HG03066 (cell line): ENCODE results near the gene CEP57L1.
"Not testable (repeated sequence)": the region's sequence is repeated elsewhere in the genome, so short reads cannot be mapped to it uniquely, and the experiment has no call there.

ENCODE experiments used
- ATAC-seq: cut with Tn5 transposase; IDR thresholded peaks from one replicate; pipeline ENCODE4 v1.9.1; 2021; ENCODE audit warnings: low read depth; ENCODE audit not compliant: unreplicated experiment

The CEP57L1 gene

DNA sequence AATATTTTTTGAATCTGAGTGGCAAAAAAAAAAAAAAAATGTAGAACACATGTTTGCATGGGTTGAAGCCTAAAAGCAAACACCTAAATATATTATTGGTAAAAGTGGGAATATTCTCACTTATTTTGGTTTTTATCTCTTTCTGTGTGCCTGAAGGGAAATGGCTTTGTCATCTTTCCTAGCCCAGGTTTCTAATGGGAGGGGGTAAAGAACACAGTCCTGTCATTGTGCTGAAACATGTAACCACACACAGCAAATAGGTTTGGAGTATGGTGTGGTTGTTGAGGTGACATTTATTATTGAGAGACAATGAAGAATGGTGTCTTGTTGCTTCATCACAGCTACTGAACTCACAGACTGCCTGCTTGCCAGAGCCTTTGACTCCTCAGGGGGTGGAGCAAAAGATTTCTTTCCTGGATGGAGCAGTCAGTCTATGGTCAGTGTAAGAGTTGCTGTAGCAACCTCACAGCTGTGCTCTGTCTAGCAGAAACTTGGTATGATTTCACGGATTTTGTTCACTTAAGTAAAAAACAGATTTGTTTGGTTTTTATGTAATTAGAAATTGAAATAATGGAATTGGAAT, 70.2 kb downstream of the CEP57L1 start:
- ATAC-seq, result no peak

DNA sequence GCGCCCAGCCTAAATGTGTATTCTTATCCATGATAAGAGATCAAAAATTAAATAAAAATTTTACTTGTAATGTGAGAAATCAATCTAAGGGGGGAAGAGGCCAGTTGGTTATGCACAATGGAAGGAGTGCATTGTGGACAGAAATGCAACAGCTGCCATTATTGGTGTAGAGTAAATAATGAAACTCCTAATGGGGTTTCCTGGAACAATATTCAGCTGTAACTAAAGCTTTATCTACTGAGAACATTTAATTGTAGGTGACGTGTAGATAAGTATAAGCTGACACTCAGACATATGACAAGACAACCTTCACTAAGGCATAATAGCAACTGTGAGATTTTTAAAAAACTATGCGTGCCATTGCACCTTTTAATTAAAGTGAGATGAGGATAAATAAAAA, 71.4 kb downstream of the CEP57L1 start:
- no peak for ATAC-seq

DNA sequence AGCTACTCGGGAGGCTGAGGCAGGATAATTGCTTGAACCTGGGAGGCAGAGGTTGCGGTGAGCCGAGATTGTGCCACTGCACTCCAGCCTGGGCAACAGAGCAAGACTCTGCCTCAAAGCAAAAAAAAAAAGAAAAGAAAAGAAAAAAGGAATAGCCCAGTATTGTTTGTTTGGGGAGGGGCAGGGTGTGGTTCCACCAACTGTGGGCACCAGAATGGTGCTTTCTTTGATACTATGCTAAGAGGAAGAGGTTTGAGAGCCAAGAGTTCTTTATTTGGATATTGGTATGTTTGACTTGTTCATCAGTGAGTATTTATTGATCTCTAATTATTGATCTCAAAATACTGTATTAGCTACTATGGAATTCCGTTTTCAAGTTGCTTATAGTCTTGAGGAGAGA, 72.3 kb downstream of the CEP57L1 start:
- ATAC-seq, result no peak

- ATAC-seq, result no peak
Measured at GRCh38 chr6:109170333-109170732, 75.0 kb downstream of the CEP57L1 start.

- no peak for ATAC-seq
Measured at GRCh38 chr6:109172101-109172746, 76.9 kb downstream of the CEP57L1 start.

DNA sequence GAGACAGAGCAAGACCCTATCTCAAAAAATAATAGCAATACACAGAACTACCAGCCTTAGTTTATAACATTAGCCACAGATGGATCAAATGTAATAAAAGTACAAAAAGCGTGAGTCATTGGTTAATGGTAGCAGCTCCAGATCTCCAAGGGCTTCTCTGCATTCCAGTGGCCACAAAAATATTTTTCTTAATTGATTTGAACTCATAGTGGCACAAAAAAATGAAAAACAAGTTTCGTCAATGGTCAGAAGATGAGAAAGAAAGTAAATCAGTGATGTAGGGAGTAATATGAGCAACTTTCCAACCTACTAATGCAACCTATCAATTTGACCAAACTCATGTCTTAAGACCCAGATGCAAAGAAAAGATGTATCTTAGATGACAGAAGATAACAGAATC, 79.6 kb downstream of the CEP57L1 start:
- ATAC-seq, result no peak

- no peak for ATAC-seq
Measured at GRCh38 chr6:109178921-109179320, 83.6 kb downstream of the CEP57L1 start.

GRCh38 chr6:109179507-109179906, 84.2 kb downstream of the CEP57L1 start:
- ATAC-seq, result no peak

GRCh38 chr6:109182578-109182977, 87.3 kb downstream of the CEP57L1 start:
- ATAC-seq, result no peak

DNA sequence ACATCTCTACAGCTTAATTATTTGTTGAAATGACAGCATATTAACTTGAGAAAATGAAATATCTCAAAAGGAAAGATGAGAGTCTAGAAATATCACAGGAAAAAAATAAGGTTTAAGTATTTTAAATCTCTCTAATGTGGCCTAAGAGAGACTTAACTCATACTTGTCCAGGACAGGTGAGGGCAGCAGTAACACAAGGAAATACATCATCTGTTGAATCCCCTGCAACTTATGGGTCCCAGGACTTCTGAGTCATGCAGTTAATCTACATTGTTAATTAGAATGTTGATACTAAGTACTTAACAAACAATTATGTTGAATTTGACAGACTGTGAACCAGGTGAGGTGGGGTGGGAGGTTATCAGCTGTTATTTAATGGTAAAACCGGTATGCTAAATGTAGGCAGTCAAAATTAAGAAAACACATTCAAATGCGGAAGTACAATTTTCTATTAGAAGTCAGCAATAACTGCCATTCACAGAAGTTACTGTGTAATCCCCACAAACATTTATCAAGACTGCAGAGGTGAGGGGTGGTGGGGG, 87.9 kb downstream of the CEP57L1 start:
- ATAC-seq, result no peak

GRCh38 chr6:109184638-109185037, 89.3 kb downstream of the CEP57L1 start:
- ATAC-seq, result no peak

- ATAC-seq, result no peak
Measured at GRCh38 chr6:109186012-109186411, 90.7 kb downstream of the CEP57L1 start.

DNA sequence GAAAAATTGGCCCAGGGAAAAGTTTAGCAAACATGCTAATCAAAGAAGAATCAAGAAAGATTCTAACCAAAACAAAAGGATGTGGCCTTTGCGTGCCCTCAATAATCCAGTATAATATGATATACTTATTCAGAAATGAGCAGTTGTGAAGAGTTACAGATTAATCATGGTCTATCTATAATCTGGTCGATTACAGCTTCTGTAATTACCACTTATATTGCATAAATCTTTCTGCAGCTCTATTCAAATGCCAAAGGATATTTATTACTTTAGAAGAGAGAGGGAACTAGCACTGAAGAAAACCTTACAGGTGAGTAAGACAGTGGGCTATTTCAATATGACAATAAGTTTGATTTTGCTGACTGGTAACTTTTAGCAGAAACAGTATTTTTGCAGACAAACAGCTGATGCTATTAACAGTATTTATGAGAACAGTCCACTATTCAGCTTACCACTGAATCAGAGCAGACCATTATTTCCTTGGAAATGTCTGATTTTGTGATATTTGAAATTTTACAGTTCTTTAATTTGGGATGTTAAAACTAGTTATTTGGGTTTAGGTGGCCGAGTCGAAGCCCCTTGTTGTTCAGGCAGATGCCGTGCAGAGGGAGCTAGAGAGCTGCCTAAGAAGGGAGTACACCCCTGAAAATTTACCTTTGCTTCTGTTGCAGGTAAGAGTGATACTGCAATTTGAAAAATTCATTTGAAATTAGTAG, 92.2 kb downstream of the CEP57L1 start:
- ATAC-seq, result no peak

DNA sequence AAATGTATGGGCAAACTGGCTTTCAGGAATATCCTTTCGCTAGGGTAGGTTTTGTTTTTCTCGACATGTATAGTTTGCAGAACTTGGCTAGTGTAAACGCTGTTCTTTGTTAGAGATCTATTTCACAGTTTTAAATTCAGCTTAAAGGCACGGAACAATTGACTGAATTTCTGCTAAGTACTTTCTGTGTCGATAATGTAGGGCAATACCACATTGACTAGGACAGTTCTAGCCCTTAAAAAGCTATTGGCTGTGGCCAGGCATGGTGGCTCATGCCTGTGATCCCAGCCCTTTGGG, 92.8 kb downstream of the CEP57L1 start:
- no peak for ATAC-seq

- ATAC-seq, result not testable (repeated sequence)
Measured at GRCh38 chr6:109191368-109191767, 96.1 kb downstream of the CEP57L1 start.

DNA sequence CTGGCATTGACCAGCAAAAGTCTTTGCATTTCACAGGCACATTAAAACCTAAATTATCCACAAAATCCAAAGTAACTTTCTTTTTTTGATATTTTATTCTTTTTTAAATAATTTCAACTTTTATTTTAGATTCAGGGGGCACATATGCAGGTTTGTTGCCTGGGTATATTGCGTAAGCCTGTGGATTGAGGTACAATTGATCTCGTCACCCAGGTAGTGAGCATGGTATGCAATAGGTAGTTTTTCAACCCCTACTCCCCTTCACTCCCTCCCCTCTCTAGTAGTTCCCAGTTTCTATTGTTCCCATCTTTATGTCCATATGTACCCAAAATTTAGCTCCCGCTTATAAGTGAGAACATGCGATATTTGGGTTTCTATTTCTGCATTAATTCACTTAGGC, 97.6 kb downstream of the CEP57L1 start:
- no peak for ATAC-seq

GRCh38 chr6:109194880-109195279, 99.6 kb downstream of the CEP57L1 start:
- no peak for ATAC-seq

DNA sequence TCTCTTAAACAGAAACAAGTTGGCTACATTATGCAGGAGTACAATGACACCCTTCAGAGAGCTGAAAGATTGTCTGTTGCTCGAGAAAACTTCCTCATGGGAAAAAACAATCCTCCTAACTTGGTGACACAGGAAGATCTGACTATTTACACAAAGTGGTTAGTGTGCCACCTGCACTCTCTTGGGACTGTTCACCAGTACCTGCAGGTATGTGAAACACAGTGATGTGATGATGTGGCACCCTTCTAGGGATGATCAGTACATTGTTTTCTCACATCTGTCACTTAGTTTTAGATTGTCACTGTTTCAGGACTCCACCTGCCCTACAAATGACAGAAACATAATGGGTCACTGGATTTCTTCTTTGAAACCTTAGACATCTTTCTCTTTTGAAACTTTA, 101.8 kb downstream of the CEP57L1 start:
- no peak for ATAC-seq

DNA sequence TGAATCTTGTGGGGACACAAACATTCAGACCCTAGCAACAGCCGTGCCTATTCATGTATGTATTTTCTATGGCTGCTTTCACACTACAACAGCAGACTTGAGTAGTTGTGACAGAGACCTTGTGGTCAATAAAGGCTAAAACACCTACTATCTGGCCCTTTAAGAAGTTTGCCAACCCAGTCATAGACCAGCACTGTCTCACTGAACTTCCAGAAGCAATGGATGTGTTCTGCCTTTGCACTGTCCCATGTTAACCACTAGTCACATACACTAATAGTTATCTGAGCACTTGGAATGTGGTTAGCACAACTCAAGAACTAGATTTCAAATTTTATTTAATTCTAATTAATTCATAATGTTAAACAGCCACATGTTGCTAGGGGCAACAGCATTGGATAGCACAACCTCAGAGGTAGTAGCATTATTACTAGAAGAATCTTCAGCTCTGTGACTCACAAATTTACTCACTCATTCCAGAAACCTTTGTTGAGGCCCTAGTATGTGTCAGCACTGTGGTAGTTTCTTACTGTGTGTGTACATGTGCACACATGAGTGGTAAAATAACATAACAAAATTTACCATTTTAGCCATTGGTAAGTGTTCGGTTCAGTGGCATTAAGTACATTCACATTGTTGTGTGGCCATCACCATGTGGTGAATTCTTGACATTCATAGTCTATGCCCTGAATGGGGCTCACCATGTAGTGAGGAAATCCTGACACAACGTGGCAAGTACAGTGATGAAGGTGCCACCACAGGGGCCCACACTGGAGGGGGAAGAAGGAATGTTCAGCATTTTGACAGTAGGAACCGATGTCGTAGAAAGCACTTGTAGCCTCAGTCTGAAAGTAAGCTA, 107.3 kb downstream of the CEP57L1 start:
- ATAC-seq, result no peak

- ATAC-seq, result no peak
Measured at GRCh38 chr6:109204511-109204910, 109.2 kb downstream of the CEP57L1 start.

DNA sequence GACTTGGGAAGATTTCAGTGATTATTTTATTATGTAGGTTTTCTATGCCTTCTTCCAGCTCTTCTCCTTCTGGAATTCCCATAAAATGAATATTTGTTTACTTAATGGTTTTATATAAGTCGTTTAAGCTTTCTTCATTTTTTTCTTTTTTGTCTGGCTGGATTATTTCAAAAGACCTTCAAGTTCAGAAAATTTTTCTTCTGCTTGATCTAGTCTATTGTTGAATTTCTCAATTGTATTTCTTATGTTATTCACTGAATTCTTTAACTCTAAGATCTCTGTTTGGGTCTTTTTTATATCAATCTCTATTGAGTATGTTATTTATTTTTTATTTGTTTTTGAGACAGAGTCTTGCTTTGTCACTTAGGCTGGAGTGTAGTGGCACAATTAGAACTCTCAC, 117.4 kb downstream of the CEP57L1 start:
- ATAC-seq, result no peak
